Posterior cingulate gyrus (tissue), 11 donors: ENCODE measurements around the gene CRIP1.

ENCODE experiments used
- DNase-seq, 10 donors: peaks; one replicate each; pipeline versions ENCODE4 v3.0.0 to v3.0.0-alpha.2; 2020 to 2021; ENCODE audit warnings: mixed read lengths in 3 of 10
- intact Hi-C: fragments of 100-400 bp; cut with DNase I; formaldehyde crosslinking; loops from one replicate; pipeline ENCODE4 v1.15.1; 2023

Gene CRIP1

GRCh38 chr14:105479431-105480158 is 7.1 kb upstream of the CRIP1 start:
- no peak for DNase-seq
- intact Hi-C loops = no loop called here

GRCh38 chr14:105480199-105480746 is 6.4 kb upstream of the CRIP1 start:
- DNase-seq = no peak
- intact Hi-C loops = no loop called here

DNA sequence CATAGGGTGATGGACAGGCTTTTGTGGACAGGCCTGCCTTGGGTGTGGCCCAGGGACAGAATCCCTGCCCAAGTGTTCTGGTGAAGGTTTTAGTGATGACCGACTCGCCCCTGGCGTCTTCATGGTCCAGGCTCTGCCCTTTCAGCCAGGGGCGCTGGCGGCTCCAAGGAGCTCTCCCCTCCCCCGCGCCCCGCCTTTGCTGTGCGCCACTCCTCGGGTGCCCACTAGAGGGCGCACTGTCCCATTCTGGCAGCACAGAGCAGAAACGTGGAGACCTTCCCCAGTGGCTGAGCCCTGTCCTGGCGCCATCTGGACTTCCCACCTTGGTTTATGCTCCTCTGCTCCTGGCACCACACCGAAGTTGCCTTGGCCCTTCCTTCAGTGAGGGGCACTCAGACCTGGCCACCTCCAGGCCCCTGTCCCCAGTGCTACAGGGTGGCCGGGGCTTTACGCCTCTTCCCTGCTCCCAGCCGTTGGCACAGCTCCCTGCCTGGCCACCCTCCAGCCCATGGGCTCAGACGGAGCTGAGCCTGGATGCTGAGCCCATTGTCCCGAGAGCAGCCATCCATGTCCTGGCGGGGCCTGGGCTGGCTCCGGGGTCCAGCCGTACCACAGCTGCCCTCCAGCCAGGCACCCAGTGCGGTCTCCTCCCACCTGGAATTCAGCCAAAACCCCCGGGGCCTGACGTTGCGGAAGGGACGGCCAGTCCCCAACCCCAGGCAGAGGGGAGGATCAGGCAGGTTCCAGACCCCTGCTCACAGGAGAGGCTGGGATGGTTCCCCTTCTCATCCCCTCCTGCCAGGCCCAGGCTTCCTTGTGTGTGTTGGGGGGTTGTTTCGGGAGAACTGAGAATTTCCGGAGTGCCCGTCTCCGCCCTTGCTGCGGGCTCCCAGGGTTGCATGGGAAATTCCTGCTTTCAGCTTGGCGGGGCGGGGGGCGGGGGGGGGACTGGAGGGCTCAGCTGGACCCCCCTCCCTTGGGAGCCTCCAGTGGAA is 5.6 kb upstream of the CRIP1 start:
- DNase-seq = peak; percentile 79 to 98 (median 90)
- intact Hi-C loops = loop anchor here (1.0 kb wide), 2 partner anchors 9 to 47 kb away; no protein-coding TSS in a partner anchor

DNA sequence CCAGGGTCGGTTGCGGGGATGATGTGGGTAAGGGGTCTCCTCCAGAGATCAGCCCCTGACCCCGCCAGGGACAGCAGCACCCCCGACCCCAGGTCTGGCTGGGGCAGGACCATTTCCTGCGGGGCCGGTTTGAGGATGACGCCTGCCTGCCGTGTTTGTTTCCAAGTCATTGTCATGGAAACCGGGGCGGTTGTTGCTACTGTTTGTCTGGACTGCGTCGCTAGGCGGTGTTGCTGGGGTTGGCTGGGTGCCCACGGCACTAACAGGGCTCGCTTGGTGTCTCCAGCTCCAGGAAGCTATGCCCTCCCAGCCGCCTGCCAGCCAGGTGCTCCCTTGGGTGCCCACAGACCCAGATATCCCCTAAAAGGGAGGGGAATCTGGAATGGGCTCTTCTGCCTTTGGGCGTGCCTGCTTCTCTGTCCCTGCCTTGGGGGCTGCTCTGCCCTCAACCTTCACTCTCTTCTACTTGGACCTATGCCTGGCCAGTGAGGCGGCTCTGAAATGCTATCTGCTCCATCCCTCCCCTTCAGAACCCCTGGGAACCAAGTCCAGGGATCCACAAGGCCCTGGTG is 4.7 kb upstream of the CRIP1 start:
- DNase-seq = peak; percentile 68 to 97 (median 80)
- intact Hi-C loops = loop anchor here (1.0 kb wide), 2 partner anchors 8 to 46 kb away; no protein-coding TSS in a partner anchor

DNA sequence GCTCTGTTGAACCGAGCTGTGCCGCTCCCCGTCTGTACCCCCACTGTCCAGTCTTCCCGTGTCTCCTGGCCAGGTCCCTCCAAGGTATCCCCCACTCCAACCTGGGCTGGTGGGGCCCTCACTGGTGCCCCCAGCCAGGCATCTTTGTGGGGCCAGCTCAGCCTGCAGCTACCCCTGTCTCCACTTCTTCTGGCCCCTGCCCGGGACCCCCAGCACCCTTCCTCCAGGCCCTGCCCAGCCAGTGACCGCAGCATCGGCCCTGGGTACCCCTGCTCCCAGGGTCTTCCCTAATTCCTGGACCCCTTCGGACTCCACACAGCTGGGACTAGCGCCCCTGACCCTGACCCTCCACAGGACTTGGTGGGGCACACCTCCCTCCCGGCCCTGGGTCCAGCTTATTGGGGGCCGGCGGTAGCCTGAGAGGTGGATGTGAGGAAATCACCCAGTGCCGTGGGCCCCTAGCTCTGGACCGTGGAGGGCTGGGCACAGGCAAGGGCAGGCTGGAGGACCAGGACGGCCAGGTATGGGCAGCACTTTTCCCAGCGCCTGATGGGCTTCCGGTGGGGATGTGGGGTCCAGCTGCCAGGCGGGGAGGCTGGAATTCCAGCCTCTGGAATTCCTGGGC is 4.1 kb upstream of the CRIP1 start:
- intact Hi-C loops = no loop called here
- DNase-seq = no peak

GRCh38 chr14:105483300-105484068 is 3.2 kb upstream of the CRIP1 start:
- intact Hi-C loops = no loop called here
- no peak for DNase-seq

GRCh38 chr14:105484069-105484996 is 2.4 kb upstream of the CRIP1 start:
- intact Hi-C loops = no loop called here
- DNase-seq = no peak

DNA sequence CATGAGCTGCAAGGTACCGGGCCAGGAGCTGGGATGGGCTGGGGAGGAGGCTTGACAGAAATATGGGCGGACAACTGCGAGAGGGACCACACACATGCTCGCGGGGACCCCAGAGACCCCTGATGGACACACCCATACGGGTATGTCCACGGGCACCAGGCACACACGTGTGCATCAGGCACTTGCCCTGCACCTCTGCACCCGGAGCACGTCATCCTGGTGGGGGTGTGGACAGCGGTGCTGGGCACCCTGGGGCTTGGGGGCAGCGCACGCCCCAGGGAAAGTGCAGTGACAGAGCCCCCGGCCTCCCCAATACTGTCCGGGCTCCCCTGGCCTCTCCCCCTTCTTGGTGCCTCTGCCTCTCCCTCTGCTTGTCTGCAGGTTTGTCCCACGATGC is 1.7 kb upstream of the CRIP1 start:
- no peak for DNase-seq
- intact Hi-C loops = no loop called here

GRCh38 chr14:105485739-105486162 is 935 bp upstream of the CRIP1 start:
- DNase-seq = no peak
- intact Hi-C loops = no loop called here

DNA sequence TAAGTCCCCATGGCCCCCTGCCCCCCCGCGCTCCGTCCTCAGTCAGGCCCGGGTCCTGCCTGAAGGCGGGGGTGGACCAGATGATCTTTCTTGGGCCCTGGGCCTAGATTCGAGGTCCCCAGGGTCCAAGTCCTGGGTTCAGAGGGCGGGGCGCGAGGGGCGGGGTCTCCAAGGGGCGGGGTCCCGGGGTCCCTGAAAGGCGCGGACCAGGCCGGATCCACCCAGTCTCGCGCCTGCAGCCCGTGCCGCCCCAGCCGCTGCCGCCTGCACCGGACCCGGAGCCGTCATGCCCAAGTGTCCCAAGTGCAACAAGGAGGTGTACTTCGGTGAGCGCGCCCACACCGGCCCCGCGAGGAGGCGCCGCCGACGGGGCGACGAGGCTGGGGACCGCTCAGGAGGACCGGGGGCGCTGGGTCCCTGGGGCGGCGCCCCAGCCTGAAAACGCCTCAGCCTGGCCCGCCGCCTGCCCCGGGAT is 325 bp downstream of the CRIP1 start:
- intact Hi-C loops = no loop called here
- no peak for DNase-seq

DNA sequence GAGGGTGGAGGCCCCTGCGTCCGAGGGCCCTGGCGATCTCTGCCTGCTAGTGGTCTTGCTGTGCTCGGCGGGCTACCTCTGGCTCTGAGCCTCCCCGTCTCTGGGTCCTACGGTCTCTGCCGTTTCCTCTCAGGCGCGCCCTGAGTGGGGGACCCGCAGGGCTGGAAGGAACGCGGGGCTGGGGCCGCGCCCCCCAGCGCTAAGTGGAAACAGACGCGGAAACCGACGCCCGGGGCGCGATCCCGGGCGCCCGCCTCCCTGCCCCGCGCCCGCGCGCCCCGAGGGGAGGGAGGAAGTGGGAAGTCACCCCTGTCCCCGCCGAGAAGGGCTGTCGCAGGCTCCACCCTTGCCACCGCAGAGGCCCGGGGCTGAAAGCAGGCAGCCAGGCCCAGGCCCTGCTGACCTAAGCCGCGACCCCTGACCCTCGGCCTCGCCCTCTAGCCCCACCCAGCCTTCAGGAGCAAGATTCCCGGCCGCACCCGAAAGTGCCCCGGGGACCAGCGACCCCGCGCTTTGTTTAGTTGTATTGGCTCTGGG is 831 bp downstream of the CRIP1 start:
- DNase-seq = no peak
- intact Hi-C loops = no loop called here

GRCh38 chr14:105487986-105488777 is 1.5 kb downstream of the CRIP1 start:
- intact Hi-C loops = no loop called here
- DNase-seq = no peak

GRCh38 chr14:105488781-105489541 is 2.3 kb downstream of the CRIP1 start:
- intact Hi-C loops = no loop called here

GRCh38 chr14:105489542-105490266 is 3.0 kb downstream of the CRIP1 start:
- intact Hi-C loops = loop anchor here (1.0 to 2.0 kb wide), 3 partner anchors 8 to 119 kb away; no protein-coding TSS in a partner anchor

More at GRCh38 chr14:105488781-105489541, 2.3 kb downstream of the CRIP1 start:
- no peak for DNase-seq

DNA sequence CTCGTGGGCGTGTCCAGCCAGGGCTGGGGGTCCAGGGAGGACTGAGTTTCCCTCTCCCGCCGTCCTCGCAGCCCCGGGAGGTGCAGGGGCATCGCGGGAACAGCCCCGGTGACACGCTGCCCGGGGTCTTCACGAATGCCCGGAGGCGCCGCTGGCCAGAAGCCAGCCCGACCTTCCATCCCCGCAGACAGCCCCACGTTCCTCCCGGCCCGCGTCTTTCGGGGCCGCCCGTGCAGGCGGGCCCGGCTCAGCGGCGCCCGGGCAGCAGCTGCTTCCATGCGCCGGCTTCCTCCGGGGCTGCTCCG is 3.5 kb downstream of the CRIP1 start:
- intact Hi-C loops = loop anchor here (1.0 to 2.0 kb wide), 3 partner anchors 9 to 119 kb away; no protein-coding TSS in a partner anchor
- DNase-seq = no peak

More at GRCh38 chr14:105489542-105490266, 3.0 kb downstream of the CRIP1 start:
- DNase-seq = peak; percentile 69 to 96 (median 79)
